ENCODE results near the gene PRAC2.
A peak's percentile ranks its signal among the peaks of the same experiment; 100 is the strongest.

Gene PRAC2

GRCh38 chr17:48720266-48721008, 2.5 kb upstream of the PRAC2 start:
- no peak for DNase-seq (ENCODE audit: low spot score)

- DNase-seq (ENCODE audit: low spot score) = no peak
These were observed 2.0 kb upstream of the PRAC2 start for GRCh38 chr17:48721009-48721402.

GRCh38 chr17:48722201-48722907, 631 bp upstream of the PRAC2 start, which contains the start of gene PRAC1:
Gene PRAC1, minus strand, starts transcription at chr17:48722518. Its CDS starts 126 bp downstream, at chr17:48722392.
- no peak for DNase-seq (ENCODE audit: low spot score)

- no peak for DNase-seq (ENCODE audit: low spot score)
These were observed 652 bp downstream of the PRAC2 start for GRCh38 chr17:48723423-48724250.

- DNase-seq (ENCODE audit: low spot score) = peak; percentile 70
These were observed 1.4 kb downstream of the PRAC2 start for GRCh38 chr17:48724251-48725003.

- DNase-seq (ENCODE audit: low spot score) = no peak
These were observed 2.0 kb downstream of the PRAC2 start for GRCh38 chr17:48725004-48725287.

- DNase-seq (ENCODE audit: low spot score) = no peak
These were observed 2.5 kb downstream of the PRAC2 start for GRCh38 chr17:48725288-48726064.

GRCh38 chr17:48726114-48726915, 3.3 kb downstream of the PRAC2 start:
- DNase-seq (ENCODE audit: low spot score) = no peak

- no peak for DNase-seq (ENCODE audit: low spot score)
These were observed 3.9 kb downstream of the PRAC2 start for GRCh38 chr17:48726916-48727286.

GRCh38 chr17:48727415-48728175, 4.6 kb downstream of the PRAC2 start:
- no peak for DNase-seq (ENCODE audit: low spot score)

- DNase-seq (ENCODE audit: low spot score) = peak; percentile 63
These were observed 5.5 kb downstream of the PRAC2 start, which contains the start of gene HOXB13 for GRCh38 chr17:48728232-48729231. Gene HOXB13, minus strand, starts transcription at chr17:48728750. Its CDS starts 157 bp downstream, at chr17:48728593.

- DNase-seq (ENCODE audit: low spot score) = no peak
These were observed 6.6 kb downstream of the PRAC2 start for GRCh38 chr17:48729335-48730239.

GRCh38 chr17:48730240-48730550, 7.2 kb downstream of the PRAC2 start:
- no peak for DNase-seq (ENCODE audit: low spot score)

- DNase-seq (ENCODE audit: low spot score) = no peak
These were observed 8.4 kb downstream of the PRAC2 start for GRCh38 chr17:48731355-48731754.

- DNase-seq (ENCODE audit: low spot score) = no peak
These were observed 10.0 kb downstream of the PRAC2 start for GRCh38 chr17:48732688-48733629.

- DNase-seq (ENCODE audit: low spot score) = no peak
These were observed 10.8 kb downstream of the PRAC2 start for GRCh38 chr17:48733632-48734328.

Measured in AG08395 (cell line).